ENCODE data around the gene KLF13.

The KLF13 gene

DNA sequence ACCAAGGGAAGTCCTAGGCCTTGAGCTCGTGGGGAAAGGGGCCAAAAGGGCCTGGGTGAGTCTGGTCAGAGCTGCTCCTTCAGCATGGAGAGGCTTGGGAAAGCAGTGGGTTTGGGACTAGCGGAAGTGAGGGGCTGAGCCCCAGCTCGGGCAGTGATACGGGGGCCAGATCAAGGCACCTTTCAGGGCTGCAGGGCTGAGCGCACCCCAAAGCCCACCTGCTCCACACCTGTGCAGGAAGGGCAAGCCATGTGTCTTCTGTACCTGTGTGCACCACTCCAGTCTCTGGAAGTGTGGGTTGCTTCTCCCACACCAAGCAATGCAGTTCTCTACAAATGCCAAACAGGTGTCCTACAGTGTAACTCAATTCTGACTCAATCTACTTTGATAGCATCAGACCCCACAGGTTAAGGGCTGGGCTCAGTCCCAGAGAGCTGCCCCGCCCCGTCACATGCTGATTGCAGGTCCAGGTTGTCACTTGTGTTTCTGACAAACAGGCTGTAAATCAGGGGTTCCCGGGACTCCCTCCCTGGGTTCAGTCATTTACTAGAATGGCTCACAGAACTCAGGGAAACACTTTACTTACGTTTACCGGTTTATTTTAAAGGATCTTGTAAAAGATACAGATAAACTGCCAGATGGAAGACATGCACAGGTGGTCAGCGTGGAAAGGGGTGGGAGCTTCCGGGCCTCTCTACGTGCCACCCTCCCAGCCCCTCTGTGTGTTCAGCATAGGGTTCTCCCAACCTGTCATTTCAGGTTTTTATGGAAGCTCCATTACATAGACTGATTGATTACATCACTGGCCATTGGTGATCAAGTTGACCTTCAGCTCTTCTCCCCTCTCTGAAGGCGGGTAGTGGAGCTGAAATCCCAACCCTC is 28.8 kb upstream of the KLF13 start:
- no peak overlapping the region for H3K27ac ChIP-seq
- H3K4me3 ChIP-seq, result no peak overlapping the region

DNA sequence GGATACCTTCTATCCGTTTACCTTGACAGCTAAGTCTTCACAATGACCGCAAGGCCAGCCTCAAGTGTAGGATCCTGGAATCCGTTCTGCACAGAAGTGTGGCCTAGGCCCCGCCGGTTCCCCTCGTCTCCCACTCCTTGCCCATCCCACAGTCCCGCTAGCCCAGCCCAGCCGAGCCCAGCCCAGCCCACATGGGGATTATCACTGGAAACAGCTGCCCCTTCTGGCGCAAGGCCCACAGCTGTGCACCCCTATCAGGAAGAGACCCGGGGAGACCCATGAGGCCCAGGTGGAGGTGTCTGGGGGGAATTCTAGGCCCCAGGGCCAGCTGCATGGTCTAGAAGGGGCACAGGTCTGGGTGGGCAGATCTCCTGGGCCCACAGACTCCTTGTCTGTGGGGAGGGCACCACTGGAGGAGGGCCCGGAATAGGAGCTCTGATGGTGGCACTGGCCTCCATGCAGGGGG is 27.9 kb upstream of the KLF13 start:
- Histone ChIP-seq H3K27ac (no peak overlapping the region), H3K4me3 (no peak overlapping the region)

DNA sequence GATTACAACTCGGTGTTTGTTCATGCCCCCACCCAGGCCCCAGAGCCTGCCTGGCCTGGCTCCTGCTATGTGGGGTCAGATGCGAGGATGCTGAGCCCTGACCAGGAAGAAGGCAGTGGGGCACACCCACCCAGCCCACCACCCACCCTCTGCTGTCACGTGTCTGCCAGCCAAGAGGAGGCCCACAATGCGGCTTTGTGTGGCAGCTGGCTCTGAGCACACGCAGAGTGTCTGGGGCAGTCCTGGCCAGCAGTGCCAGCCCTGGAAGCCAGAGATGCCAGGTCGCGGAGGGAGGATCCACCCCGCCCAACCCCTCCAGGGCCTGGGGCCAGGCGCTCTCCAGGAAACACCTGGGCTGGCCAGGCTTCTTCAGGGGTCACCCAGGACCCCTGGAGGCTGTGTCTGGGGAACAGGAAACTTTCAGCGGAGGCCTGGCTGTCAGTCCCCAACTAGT is 26.4 kb upstream of the KLF13 start:
- H3K4me3 ChIP-seq, result no peak overlapping the region
- no peak overlapping the region for H3K27ac ChIP-seq

DNA sequence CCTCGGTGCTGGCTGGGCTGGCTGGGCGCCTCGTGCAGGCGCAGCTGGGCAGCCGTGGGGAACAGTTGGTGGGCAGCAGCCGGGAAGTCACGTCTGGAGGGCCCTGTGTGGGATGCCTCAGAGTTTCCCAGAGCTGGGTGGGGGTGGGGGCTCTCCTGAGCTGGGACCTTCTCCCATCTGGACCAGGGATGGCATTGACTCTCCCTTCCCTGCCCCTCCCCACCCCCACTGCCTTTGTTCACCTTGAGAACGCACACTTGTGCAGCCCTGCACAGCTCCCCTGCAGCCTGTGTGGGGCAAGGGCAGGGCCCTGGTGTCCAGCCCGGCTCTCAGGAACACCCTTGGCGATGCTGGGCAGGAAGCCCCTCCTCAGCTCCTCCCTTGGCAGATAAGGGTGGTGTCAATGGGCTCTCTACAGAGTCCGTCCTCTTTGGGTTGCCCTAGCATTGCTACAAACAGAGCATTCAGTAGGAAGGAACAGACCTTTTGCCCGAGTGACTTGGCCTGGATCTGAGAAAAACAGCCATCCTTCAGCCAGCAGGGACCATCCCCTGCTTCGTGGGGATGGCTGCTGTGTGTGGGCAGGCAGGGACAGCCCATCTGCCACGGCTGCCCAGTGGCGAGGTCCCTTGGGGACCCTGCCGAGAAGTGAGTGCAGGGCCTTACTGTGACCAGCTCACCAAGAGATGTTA is 25.5 kb upstream of the KLF13 start:
- Histone ChIP-seq H3K4me3 (no peak overlapping the region), H3K27ac (peak overlapping the region in 4 of 21 experiments; percentile 5 to 33 (median 19))

DNA sequence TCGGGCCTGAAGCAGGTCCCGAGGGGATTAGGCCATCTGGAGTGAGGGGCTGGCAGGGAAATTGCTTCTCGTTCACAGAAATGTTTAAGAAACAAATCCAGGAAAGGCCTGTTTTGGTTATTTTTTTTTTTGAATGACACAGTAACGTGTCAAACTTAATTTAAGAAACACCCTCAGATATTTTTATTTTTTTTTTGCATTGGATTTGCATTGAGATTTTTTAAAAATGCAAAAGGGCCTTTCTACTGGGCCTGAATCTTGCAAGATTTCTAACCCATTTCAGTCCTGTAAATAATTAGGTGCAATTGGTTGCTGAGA is 25.0 kb upstream of the KLF13 start:
- Histone ChIP-seq H3K27ac (peak overlapping the region in 4 of 21 experiments; percentile 5 to 33 (median 19)), H3K4me3 (no peak overlapping the region)

DNA sequence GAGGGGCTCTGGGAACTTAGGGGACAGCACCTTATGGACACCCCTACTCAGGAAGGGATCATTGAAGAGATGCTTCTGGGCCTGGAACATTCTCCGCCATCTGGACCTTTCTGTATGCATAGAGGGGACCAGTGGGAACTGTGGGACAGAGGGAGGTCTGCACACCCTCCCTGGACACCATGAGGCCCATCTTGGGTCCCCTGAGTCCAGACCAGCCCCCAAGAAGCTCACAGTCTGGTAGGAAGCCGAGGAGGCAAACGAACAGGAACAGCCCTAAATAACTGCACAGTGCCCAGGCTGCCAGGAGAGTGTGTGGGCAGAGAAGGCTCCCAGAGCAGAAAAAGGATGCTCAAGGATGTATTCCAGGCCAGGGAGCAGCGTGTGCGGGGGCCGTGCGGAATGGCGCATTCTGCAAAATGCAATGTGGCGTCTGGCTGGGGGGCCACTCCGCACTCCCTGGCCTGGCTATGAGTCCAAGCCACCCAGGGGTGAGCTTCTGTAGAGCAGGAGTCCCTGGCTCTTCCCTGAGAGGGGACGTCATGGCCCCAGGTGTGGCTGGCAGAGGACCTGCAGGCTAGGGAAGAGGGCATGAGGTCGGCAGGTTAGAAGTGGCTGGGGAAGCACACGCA is 24.5 kb upstream of the KLF13 start:
- Histone ChIP-seq H3K27ac (no peak overlapping the region), H3K4me3 (no peak overlapping the region)

DNA sequence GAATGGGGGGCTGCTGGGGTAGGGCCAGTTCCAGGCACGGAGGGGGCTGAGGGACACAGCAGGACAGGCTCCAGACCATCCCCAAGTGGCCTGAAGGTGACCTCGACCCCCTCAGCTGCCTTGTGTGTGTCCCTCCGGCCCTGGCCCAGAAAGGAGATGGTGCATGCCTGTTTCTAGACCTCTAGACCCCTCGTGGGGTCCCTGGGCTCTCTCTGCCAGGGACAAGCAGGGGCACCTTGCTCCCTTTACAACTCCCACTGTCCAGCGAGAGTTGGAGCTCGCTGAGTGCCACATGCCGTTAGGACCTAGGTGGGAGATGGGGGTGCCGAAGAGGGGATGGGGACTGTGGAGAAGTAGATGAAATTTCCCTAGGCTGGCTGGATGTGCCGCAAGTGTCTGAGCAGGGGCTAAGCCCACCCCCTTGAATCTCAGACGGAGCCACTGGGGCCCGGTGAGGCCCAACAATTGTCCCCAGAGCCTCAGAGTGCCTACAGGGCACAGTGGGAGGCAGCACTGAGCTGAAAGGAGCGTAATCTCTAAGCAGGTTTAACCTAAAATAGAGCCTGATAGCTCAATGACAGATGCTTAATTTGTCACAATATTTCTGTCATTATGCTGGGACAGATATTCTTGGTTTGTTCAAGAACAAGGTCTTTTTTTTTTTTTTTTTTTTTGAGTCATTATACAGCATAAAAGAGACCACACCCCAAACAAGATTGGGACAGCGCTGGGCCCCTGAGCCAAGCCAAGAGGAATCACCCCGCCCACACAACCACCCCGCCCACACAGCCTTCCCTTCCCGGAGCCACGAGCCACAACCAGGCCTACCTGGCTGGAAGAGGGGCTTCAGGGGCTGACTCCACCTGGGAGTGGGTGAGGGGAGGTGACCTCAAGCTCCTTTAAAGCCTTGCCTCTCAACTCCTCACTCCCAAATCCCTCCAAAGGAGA is 23.6 kb upstream of the KLF13 start:
- no peak overlapping the region for H3K4me3 ChIP-seq
- peak overlapping the region in 1 of 21 experiments; percentile 61 for H3K27ac ChIP-seq

DNA sequence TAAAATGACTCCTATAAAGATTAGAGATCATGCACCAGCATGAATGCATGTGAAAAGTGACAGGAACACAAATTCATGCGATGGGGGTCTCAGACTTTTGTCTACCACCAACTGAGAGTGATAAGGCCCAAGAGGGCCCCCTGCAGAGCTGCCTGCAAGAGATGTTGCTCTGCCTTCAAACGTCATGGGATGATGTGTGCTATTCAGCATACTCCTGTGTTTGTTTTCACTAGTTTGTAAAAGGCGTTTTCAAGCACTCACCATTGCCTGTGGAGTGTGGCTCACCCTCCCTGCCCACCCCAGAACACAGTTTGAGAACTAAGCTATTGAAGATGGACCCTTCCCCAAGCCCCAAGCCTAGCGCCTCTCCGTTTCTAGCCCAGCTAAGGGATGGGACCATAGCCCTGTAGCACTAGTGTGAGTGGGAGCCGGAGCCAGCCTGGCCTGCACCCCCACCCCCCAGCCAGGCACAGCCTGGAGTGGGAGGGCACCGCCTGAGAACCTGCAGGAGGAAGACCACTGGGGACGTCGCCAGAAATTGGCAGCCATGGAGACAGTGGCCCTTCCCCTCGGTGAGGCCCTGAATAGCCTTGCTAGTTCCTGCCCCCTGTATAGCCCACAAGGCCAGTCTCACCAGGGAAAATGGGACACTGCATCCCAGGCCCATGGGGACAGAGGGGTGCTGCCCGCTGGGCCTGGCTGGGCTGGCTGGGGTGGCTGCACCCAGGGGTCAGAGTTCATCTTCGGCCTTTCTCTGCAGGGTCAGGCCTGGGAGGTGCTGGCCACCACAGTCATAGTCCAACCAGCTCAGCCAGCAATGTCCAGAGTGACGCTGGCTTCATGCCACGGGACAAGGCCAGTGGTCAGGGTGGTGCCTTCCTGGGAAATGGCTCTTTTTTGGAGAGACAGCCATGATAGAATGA is 22.6 kb upstream of the KLF13 start:
- Histone ChIP-seq H3K27ac (no peak overlapping the region), H3K4me3 (no peak overlapping the region)

DNA sequence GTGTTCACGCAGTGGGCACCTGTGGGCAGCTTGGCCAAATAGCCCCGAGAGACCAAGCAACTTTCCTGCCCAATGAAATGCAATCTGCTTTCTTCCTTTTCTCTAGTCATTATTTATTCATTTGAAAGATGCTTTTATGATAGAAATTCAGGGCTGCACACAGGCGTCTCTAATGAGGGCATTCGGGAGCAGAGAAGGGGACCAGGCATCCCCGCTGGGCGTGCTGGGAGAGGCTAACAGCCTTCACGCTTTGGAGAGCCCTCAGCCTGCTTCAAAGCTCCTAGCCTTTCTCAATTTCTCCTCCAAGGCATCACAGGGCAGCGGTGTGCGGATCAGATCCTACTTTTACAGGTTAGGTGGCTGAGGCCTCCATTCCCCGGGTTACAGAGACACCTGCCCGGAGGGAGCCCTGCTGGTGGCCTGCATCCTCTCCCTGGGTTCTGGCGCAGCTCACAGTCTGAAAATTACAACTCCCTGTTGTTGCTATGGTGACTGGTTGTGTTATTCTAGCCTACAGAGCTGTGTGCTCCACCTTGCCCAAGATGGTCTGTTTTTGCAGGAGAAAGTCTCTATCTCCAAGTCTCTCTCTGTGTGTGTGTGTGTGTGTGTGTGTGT is 21.8 kb upstream of the KLF13 start:
- Histone ChIP-seq H3K4me3 (no peak overlapping the region), H3K27ac (no peak overlapping the region)

DNA sequence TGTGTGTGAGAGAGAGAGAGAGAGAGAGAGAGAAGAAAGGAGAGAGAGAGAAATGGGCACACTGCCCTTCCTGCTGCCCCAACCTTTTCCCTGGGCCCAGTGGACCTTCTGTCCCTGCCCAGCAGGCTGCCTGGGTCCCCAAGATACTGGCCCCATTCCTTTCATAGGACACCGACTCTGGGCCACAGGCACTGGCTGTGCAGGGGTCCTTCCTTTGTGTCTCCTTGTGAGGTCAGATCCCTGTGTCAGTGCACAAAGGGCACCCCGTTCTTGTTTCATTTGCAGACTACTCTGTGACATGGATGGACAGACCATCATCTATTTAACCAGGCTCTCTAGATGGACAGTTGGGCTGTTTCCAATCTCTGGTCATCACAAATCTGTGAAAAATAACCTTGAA is 21.3 kb upstream of the KLF13 start:
- Histone ChIP-seq H3K4me3 (no peak overlapping the region), H3K27ac (no peak overlapping the region)

DNA sequence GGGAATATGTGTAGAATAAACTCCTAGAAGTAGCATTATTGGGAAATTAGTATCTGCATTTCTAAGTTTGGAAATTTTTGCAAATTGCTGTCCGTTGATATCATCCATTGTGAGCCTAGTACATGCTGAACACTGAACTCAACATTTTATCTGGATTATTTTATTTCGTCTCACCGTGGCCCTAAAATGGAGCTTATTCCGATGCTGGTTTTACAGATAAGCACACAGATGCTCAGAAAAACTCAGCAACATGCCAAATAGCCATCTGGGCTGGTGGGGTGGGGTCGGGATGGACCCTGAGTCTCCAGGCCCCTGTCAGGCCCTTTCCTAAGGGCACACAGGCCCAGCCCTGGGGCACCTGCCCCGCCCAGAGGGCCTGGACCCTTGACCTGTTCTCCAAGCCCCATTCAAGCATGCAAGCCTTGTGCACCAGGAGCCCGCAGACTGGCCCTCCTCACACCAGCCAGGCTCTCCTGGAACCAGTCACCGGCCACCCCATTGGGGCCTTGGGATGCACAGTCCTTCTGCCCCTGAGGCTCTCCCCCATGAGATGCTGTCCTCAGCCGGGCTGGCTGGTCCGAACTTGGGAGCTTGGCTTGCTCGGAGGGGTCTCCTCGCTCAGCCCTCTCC is 20.7 kb upstream of the KLF13 start:
- no peak overlapping the region for H3K27ac ChIP-seq
- no peak overlapping the region for H3K4me3 ChIP-seq

DNA sequence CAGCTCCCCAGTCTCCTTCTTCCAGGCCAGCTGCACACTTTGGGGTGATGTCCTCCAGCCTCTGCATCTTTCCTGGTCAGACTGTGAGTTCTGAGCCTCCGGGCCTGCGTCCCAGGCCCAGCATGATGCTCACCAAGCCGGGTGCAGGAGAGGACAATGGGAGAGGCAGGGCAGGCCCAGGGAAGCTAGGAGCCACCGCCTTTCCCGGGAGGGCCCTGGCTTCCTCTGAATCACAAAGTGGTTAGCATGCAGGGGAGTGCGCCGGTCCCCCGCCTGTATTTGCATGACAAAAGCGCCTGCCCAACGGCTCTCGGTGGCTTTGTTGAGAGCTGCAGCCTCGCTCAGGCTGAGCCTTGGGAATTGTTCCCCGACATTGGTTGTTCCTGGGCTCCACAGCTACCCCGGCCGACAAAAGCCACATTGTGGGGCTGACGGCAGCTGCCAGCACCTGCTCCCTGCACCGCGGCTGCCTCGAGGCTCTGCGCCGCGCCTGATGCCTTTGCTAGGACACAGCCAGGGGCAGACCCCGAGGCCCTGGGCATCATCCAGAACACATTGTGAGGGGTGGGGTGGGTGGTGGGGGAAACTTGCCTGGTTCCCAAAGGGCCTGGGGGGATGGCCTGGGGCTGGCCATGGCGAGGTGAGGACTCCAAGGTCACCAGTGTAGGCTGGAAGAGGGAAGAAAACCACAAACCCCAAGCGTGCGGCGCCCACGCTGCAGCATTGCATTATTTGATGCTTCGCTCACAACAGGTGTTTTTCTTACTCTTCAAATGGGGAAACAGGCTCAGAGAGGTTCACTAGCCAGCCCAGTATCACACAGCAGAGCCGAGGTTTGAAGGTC is 20.0 kb upstream of the KLF13 start:
- H3K27ac ChIP-seq, result no peak overlapping the region
- H3K4me3 ChIP-seq, result no peak overlapping the region

DNA sequence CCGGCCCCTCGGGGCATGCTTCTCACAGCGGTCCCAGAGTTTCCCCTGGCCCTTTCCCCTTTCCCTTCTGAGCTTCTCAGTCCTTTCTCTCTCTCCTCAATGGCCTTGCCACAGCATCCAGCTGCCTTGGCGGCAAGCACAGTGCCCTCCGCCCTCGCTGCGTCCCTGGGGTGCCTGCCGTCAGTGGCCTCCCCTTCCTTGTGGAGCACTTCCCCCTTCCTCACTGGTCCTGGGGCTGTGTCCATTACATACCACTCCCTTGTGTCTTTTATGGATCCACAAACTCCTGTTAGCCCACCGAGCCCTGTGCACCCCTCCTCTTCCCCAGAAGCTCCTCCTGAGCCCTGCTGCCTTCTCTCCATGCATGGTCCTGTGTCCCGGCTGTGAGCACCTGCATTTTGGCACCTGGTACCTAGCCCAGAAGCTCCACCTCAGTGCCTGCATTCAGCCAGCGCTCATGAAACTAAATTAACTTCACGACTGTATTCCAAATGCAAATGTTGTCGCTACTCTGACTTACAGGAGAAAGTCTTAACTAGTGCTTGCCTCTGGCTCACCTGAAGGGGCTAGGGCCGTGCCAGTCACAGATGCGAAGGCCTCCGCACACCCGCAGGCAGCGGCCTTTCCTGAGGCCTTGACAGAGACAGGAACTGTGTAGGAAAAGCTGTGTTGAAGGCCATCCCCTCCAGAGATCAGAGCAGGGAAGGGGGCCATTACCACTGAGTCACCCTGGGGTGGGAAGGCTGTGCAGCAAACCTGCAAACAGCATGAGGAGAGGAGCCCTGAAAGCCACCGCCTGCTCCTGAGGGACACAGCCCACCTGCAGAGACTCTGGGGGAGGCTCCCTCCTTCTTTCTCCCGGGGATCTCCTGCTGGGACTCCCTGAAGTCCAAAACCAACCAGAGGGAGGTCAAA is 19.1 kb upstream of the KLF13 start:
- no peak overlapping the region for H3K27ac ChIP-seq
- H3K4me3 ChIP-seq, result no peak overlapping the region

DNA sequence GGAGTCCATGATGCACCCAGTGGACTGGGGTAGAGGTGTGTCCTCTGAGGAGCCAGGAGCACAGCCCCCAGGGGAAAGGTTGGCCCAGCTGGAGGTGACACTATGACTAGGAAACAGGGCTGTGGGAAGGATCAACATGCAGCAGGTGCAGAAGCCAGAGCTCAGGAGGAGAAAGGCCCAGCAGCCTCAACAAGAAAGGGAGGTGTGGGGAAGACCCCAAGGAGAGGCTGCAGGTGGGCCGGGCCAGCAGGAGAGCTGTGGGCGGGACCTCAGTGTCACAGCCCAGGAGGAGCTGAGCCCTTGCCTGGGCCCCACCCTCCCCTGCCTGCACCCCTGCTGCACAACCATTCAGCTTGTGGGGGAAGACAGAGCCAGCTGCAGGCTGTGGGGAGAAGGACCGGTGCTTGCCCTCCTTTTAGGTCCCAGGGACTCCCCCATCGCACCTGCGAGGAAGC is 18.4 kb upstream of the KLF13 start:
- Histone ChIP-seq H3K4me3 (no peak overlapping the region), H3K27ac (no peak overlapping the region)

DNA sequence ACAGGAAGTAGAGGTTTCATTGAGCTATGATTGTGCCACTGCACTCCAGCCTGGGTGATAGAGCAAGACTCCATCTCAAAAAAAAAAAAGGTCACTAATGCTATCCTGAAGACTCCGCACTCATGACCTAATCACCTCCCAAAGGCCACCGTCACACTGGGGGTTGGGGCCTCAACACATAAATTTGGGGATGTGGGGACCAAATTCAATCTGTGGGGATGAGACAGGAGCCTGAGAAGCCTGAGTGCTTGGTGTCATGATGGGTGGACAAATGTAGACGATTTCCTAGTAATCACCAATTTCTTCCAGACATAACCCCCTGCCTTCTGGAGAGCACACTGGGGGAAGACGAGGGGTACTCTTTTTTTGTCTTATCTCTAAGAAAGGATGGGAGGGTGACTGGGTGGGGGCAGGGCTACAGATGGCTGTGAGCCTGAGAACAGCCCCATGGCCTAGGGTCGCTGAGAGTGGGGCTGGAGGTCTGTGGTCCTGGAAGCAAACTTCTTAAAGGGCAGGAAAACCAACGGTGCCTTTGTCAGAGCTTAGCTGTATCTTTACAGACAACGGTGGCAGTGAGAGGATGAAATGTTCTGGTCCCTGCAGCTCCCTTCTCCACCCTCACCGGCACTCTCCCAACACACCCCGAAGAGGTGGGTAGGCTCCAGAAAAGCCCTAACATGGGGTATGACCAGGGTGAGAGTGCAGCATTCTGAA is 16.6 kb upstream of the KLF13 start:
- Histone ChIP-seq H3K4me3 (no peak overlapping the region), H3K27ac (no peak overlapping the region)
